Suprapubic skin (tissue), 4 donors: ENCODE data around the gene MIPEP. TPM values are rescaled to one million over a fixed set of nuclear protein-coding genes. Genes with fewer than 3 reads are reported as not detected.

Experiments used
- DNase-seq, 2 donors: peaks; one replicate each; pipeline ENCODE4 v3.0.0-alpha.2; 2019; ENCODE audit warnings: low spot score in 2 of 2
- H3K27ac ChIP-seq: fragments of 200-600 bp; sonication (generic); one replicate; pipeline ENCODE4 v1.5.1; 2019
- H3K27me3 ChIP-seq: fragments of 200-600 bp; sonication (generic); one replicate; pipeline ENCODE4 v1.5.1; 2019
- H3K36me3 ChIP-seq: fragments of 200-600 bp; sonication (generic); one replicate; pipeline ENCODE4 v1.5.1; 2019
- H3K4me1 ChIP-seq: fragments of 200-600 bp; sonication (generic); one replicate; pipeline ENCODE4 v1.5.1; 2019
- H3K4me3 ChIP-seq: fragments of 200-600 bp; sonication (generic); one replicate; pipeline ENCODE4 v1.5.1; 2019; ENCODE audit warnings: mild to moderate bottlenecking
- H3K9me3 ChIP-seq: fragments of 200-600 bp; sonication (generic); one replicate; pipeline ENCODE4 v1.5.1; 2019
- EP300 ChIP-seq: sonication (generic); formaldehyde crosslinking; IDR thresholded peaks from one replicate; pipeline ENCODE4 v1.6.1; 2017; ENCODE audit warnings: antibody characterized with exemption
- POLR2A ChIP-seq, 2 donors: fragments of 450-650 bp; IDR thresholded peaks; one replicate each; pipeline ENCODE4 v1.6.1; 2017; ENCODE audit warnings: antibody characterized with exemption in 2 of 2, mild to moderate bottlenecking in 2 of 2, moderate library complexity in 2 of 2
- POLR2AphosphoS5 ChIP-seq, 3 donors: sonication (generic); formaldehyde crosslinking; IDR thresholded peaks; one replicate each; pipeline ENCODE4 v1.6.1; 2017; ENCODE audit warnings: antibody characterized with exemption in 3 of 3
- WGBS: methylation state at CpG from one replicate; pipeline ENCODE4 v1.1.5; 2018; 5-methylcytosine and 5-hydroxymethylcytosine counted together
- total RNA-seq, 4 donors: library from RNA; depleted of rRNA; stranded (reverse); fragments of >200 nt; gene quantifications; one replicate each; pipeline ENCODE4 v1.1.0, GENCODE V29; 2016
- TF ChIP-seq, protein P1 (sequence below), 2 donors: fragments of 200-600 bp in 1 of 2; fragments of 450-650 bp in 1 of 2; sonication (generic) in 1 of 2; IDR thresholded peaks; one replicate each; pipeline ENCODE4 v1.5.1; 2016 to 2019; ENCODE audit warnings: antibody characterized with exemption in 2 of 2, mild to moderate bottlenecking in 1 of 2, moderate library complexity in 1 of 2

MIPEP gene
- total RNA-seq, 4 donors from 2014 or later = 26.3 to 51.4 (median 37.6) TPM

DNA sequence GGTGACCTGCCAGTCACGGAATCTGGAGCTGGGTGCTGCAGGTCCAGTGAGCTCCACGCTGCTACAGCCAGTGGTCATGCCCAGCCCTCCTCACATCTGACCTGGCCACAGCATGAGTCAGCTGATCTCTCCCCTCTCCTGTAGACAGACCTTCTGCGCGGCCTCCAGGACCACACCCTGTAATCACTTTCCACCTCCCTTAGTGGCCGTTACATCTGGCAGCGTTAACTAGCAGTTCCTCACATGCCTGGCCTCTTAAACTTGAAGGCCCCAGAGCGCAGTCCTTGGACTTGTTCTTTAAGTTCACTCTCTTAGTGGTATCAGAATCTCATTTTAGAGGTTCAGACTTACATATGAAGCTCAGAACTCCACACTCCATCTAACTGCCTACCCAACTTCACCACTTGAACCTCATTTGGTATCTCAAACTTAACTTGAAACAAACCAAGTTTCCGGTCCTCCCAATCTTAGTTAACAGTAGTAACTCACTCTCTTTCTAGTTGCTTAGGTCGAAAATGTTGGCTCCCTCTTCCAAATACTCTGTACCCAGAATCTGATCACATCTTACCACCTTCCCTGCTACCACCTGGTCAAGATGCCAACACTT lies 22.7 kb downstream of the MIPEP start:
- no peaks in the 10 kb centered on the region for H3K27me3 ChIP-seq
- H3K27ac ChIP-seq = no peak overlapping the region
- no peaks in the 10 kb centered on the region for H3K36me3 ChIP-seq
- TF ChIP-seq, protein P1, sequence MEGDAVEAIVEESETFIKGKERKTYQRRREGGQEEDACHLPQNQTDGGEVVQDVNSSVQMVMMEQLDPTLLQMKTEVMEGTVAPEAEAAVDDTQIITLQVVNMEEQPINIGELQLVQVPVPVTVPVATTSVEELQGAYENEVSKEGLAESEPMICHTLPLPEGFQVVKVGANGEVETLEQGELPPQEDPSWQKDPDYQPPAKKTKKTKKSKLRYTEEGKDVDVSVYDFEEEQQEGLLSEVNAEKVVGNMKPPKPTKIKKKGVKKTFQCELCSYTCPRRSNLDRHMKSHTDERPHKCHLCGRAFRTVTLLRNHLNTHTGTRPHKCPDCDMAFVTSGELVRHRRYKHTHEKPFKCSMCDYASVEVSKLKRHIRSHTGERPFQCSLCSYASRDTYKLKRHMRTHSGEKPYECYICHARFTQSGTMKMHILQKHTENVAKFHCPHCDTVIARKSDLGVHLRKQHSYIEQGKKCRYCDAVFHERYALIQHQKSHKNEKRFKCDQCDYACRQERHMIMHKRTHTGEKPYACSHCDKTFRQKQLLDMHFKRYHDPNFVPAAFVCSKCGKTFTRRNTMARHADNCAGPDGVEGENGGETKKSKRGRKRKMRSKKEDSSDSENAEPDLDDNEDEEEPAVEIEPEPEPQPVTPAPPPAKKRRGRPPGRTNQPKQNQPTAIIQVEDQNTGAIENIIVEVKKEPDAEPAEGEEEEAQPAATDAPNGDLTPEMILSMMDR (IDR thresholded peaks at IDR 0.05) = no peak
- TF ChIP-seq POLR2AphosphoS5 (IDR thresholded peaks at IDR 0.05) (no peak), EP300 (no peak), POLR2A (IDR thresholded peaks at IDR 0.05) (no peak)
- peaks cover 30% of the 10 kb centered on the region for H3K4me1 ChIP-seq
- H3K4me3 ChIP-seq = no peak overlapping the region
- DNase-seq = no peak
- H3K9me3 ChIP-seq = no peaks in the 10 kb centered on the region
- 79% methylated on average over 9 of the region's 9 CpGs for WGBS

DNA sequence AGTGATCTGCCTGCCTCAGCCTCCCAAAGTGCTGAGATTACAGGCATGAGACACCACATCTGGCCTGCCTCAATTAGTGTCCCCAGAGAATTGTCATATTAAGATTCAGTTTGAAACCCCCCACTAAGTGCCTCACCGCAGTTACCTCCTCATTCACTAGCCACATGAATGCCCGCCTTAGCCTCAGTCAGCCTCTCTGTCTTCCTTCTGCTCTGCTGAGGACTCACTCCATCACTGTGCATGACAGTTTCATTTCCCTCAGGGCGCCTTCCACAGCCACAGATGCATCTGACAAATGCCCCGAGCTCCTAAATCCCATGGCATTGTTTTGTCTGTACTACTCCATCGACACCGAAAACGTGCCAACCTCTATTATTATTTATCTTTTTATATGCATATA lies 23.3 kb downstream of the MIPEP start:
- 89% methylated on average over 7 of the region's 7 CpGs for WGBS
- no peak for DNase-seq
- no peak for TF ChIP-seq EP300
- TF ChIP-seq, protein P1 (IDR thresholded peaks at IDR 0.05) = no peak
- no peak for TF ChIP-seq POLR2A (IDR thresholded peaks at IDR 0.05)
- no peak for TF ChIP-seq POLR2AphosphoS5 (IDR thresholded peaks at IDR 0.05)

DNA sequence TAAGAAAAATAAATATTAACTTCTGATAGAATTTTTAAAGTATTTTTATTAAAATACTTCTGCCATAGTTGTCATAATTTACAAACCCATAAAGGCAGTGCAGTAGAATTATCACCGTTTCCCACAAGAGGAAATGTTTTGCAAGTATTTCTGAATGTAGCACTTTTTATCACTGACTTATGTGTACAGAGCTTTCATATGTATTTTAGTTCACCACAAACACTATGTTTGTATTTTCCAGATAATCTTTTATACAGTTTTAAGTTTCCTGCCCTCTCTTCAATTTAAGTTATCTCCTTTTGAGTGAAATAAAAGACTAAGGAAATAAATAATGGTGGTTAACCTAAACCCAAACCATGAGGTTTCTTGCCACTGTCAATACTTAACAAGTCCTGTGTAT lies 24.2 kb downstream of the MIPEP start:
- 73% methylated on average over 1 of the region's 1 CpG for WGBS
- no peaks in the 10 kb centered on the region for H3K36me3 ChIP-seq
- no peaks in the 10 kb centered on the region for H3K27me3 ChIP-seq
- DNase-seq = no peak
- no peaks in the 10 kb centered on the region for H3K9me3 ChIP-seq
- peaks cover 17% of the 10 kb centered on the region for H3K4me1 ChIP-seq
- no peak overlapping the region for H3K27ac ChIP-seq
- TF ChIP-seq EP300 (no peak), POLR2AphosphoS5 (IDR thresholded peaks at IDR 0.05) (no peak), POLR2A (IDR thresholded peaks at IDR 0.05) (no peak)
- TF ChIP-seq, protein P1 (IDR thresholded peaks at IDR 0.05) = no peak
- H3K4me3 ChIP-seq = no peak overlapping the region

More for the DNA sequence above, 23.3 kb downstream of the MIPEP start:
- Histone ChIP-seq H3K9me3 (no peaks in the 10 kb centered on the region), H3K27me3 (no peaks in the 10 kb centered on the region), H3K27ac (no peak overlapping the region), H3K4me3 (no peak overlapping the region), H3K36me3 (no peaks in the 10 kb centered on the region), H3K4me1 (peaks cover 23% of the 10 kb centered on the region)

DNA sequence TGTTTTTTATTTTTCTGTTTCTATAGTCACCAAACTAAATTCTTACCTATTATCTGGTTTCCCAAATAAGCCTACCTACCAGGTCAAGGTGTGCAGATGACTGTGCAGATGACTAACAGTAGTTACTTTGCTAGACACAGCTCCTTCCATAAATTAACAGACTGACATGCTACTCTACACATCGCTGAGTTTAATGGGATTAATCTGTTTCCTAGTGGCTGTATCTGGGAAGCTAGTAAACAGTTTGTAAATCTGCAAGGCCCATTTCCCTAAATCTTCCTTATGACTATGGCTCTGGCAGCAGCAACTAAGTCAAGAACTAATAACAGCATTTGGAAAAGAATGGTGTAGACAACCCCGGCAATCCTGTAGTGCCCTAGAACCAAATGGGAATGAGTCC lies 27.9 kb downstream of the MIPEP start:
- WGBS = 59% methylated on average over 2 of the region's 2 CpGs
- DNase-seq = no peak
- H3K27me3 ChIP-seq = no peaks in the 10 kb centered on the region
- H3K4me3 ChIP-seq = no peak overlapping the region
- H3K36me3 ChIP-seq = peaks cover 2% of the 10 kb centered on the region
- TF ChIP-seq EP300 (no peak), POLR2A (IDR thresholded peaks at IDR 0.05) (no peak), POLR2AphosphoS5 (IDR thresholded peaks at IDR 0.05) (no peak)
- TF ChIP-seq, protein P1 (IDR thresholded peaks at IDR 0.05) = no peak
- no peaks in the 10 kb centered on the region for H3K9me3 ChIP-seq
- no peak overlapping the region for H3K27ac ChIP-seq
- peaks cover 18% of the 10 kb centered on the region for H3K4me1 ChIP-seq

DNA sequence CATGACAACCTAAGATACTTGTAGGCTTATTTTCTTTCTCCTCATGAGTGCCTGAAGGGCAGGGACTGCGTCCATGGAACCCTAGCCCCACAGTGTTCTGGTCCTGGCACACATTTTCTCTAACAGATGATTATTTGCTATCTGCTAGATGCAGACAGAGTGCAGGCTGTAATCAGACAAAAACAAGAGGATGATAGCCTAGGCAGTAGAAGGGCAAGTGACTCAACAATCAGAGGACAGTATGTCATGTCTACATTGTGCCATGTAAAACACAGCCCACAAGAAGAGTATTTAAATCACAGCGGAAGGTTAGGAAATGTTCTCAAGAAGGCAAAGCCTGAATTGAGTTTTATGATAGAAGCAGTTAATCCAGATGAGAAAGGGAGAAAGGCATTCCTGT lies 29.3 kb downstream of the MIPEP start:
- Histone ChIP-seq H3K36me3 (peaks cover 9% of the 10 kb centered on the region), H3K4me1 (peaks cover 18% of the 10 kb centered on the region), H3K27me3 (no peaks in the 10 kb centered on the region), H3K4me3 (no peak overlapping the region), H3K9me3 (no peaks in the 10 kb centered on the region), H3K27ac (no peak overlapping the region)
- DNase-seq = no peak
- WGBS = 81% methylated on average over 2 of the region's 2 CpGs
- no peak for TF ChIP-seq POLR2AphosphoS5 (IDR thresholded peaks at IDR 0.05)
- TF ChIP-seq EP300 = no peak

DNA sequence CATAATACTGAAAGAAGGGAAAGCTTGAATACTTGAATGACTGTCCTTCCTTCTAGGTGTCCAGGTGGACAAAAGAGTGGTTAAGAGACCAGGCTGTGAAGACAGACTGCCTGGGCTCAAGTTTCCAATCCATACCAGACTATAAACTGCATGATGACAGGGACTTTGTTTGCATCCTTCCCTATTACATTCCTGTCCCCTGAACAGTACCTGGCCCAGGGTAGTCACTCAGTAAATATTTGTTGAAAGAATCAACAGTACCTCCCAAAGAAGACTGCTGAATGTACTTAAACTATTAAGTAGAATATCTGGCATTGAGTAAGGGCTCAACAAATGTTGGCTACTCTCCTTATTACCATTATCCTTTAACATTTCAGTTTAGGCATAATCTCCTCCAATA lies 29.7 kb downstream of the MIPEP start:
- TF ChIP-seq POLR2A (IDR thresholded peaks at IDR 0.05) (no peak), POLR2AphosphoS5 (IDR thresholded peaks at IDR 0.05) (no peak), EP300 (no peak)
- TF ChIP-seq, protein P1 (IDR thresholded peaks at IDR 0.05) = no peak
- peaks cover 9% of the 10 kb centered on the region for H3K36me3 ChIP-seq
- no peak for DNase-seq
- no peaks in the 10 kb centered on the region for H3K9me3 ChIP-seq
- no peak overlapping the region for H3K27ac ChIP-seq
- peaks cover 18% of the 10 kb centered on the region for H3K4me1 ChIP-seq
- no peaks in the 10 kb centered on the region for H3K27me3 ChIP-seq
- H3K4me3 ChIP-seq = no peak overlapping the region
